OCI-LY1 (cell line): ENCODE measurements around the gene FAM76B.

Source experiments
- H2AFZ ChIP-seq: fragments of 200-600 bp; sonication (generic), shearing (Covaris generic); 2 replicates; pipeline ENCODE4 v1.6.0; 2014; ENCODE audit warnings: antibody characterized with exemption, mild to moderate bottlenecking, low read length
- H3F3A ChIP-seq: fragments of 200-600 bp; sonication (generic), shearing (Covaris generic); 2 replicates; pipeline ENCODE4 v1.6.0; 2014; ENCODE audit warnings: mild to moderate bottlenecking, antibody characterized with exemption, low read length, moderate library complexity; ENCODE audit not compliant: insufficient read depth
- H3K27ac ChIP-seq: fragments of 200-600 bp; sonication (generic); 2 replicates; pipeline ENCODE4 v1.5.1; 2014; ENCODE audit warnings: low read length, mixed run types, mild to moderate bottlenecking, low read depth; ENCODE audit not compliant: poor library complexity, severe bottlenecking
- H3K27me3 ChIP-seq: fragments of 200-600 bp; sonication (generic); 2 replicates; pipeline ENCODE4 v1.6.0; 2014; ENCODE audit warnings: antibody characterized with exemption, mild to moderate bottlenecking, low read length, moderate library complexity; ENCODE audit not compliant: insufficient read depth
- H3K36me3 ChIP-seq: fragments of 200-600 bp; sonication (generic); 2 replicates; pipeline ENCODE4 v1.6.1; 2014; ENCODE audit warnings: mild to moderate bottlenecking, antibody characterized with exemption, low read length, moderate library complexity, mixed read lengths; ENCODE audit not compliant: insufficient read depth
- H3K4me1 ChIP-seq: fragments of 200-600 bp; sonication (generic); 2 replicates; pipeline ENCODE4 v1.5.1; 2014; ENCODE audit warnings: mild to moderate bottlenecking, low read length, moderate library complexity; ENCODE audit not compliant: insufficient read depth, severe bottlenecking
- H3K4me2 ChIP-seq: fragments of 200-600 bp; sonication (generic), shearing (Covaris generic); 2 replicates; pipeline ENCODE4 v1.6.1; 2014; ENCODE audit warnings: low read length
- H3K4me3 ChIP-seq: fragments of 200-600 bp; sonication (generic); 2 replicates; pipeline ENCODE4 v1.5.1; 2014; ENCODE audit warnings: low read length, low read depth, mild to moderate bottlenecking, mixed read lengths; ENCODE audit not compliant: poor library complexity, severe bottlenecking
- H3K79me2 ChIP-seq: fragments of 200-600 bp; shearing (Covaris generic); 2 replicates; pipeline ENCODE4 v1.6.1; 2016; ENCODE audit warnings: mixed run types, low read length, mixed read lengths; ENCODE audit not compliant: insufficient read depth
- H3K9ac ChIP-seq: fragments of 200-600 bp; sonication (generic), shearing (Covaris generic); 2 replicates; pipeline ENCODE4 v1.6.1; 2014; ENCODE audit warnings: mild to moderate bottlenecking, low read length, mixed read lengths
- H3K9me2 ChIP-seq: fragments of 200-600 bp; sonication (generic), shearing (Covaris generic); 2 replicates; pipeline ENCODE4 v1.6.1; 2014; ENCODE audit warnings: low read depth, mild to moderate bottlenecking, low read length, mixed read lengths
- H3K9me3 ChIP-seq: fragments of 200-600 bp; shearing (Covaris generic); 2 replicates; pipeline ENCODE4 v1.6.1; 2014; ENCODE audit warnings: low read length, mixed read lengths
- H4K20me1 ChIP-seq: fragments of 200-600 bp; sonication (generic), shearing (Covaris generic); 2 replicates; pipeline ENCODE4 v1.6.0; 2016; ENCODE audit warnings: mild to moderate bottlenecking, low read length; ENCODE audit not compliant: insufficient read depth
- CTCF ChIP-seq: fragments of 200-600 bp; sonication (generic), shearing (Covaris generic); IDR thresholded peaks from 2 replicates; pipeline ENCODE4 v1.5.1; 2017; ENCODE audit warnings: mild to moderate bottlenecking, antibody characterized with exemption, low read length, moderate library complexity, mixed read lengths
- EZH2 ChIP-seq: fragments of 200-600 bp; sonication (generic), shearing (Covaris generic); IDR thresholded peaks from 2 replicates; pipeline ENCODE4 v1.8.0; 2017; ENCODE audit warnings: borderline replicate concordance, mixed run types, mild to moderate bottlenecking, antibody characterized with exemption, low read length, moderate library complexity, mixed read lengths

The FAM76B gene

DNA sequence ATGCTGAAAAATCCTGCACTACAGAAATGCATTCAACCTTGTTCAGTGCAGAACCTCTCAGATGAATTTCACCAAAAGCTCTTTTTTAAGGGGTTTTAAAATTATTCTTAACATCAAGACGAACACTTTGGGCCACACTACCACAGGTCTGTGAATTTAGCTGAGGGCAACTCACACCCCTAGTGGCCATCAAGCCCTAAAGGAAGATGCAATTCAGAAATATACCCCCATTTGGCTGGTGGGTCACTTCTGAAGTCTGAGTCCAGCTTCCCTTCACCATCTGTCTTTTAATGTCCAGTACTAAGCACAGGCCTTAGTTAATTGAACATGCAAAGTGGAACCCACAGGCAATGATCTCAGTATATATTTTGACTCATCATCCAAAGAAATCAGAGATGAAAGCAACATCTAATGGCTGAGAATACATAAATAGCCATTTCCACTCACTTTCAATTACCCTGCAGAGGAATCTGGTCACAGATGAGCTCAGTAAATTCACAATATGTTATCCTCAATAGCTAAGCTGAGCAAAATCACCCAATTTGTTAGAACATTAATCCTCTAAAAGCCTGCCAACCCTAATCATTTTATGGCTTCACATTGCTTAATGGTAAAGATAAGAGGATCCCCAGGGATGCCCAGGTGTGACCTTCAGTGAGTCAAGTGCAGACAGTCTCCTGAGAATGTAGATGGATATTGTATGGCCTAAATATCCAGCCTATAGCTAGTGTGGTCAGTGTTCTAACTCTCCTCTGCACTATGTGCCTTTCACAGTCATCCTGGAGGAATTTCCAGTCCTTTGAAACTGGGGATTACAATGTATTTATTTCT lies 50.3 kb downstream of the FAM76B start:
- Histone ChIP-seq H3K27ac (no peak overlapping the region), H3K36me3 (no peaks in the 10 kb centered on the region), H3K9ac (no peak overlapping the region), H3F3A (no peaks in the 10 kb centered on the region), H3K79me2 (no peaks in the 10 kb centered on the region), H3K4me3 (no peak overlapping the region), H4K20me1 (no peaks in the 10 kb centered on the region), H3K27me3 (no peaks in the 10 kb centered on the region), H3K9me2 (no peaks in the 10 kb centered on the region), H3K4me2 (no peak overlapping the region), H3K4me1 (no peaks in the 10 kb centered on the region), H2AFZ (no peak overlapping the region), H3K9me3 (no peaks in the 10 kb centered on the region)
- TF ChIP-seq EZH2: no peak
- TF ChIP-seq CTCF: peak; percentile 13; the same call in 1 of the 2 replicates

- H3K9ac ChIP-seq: no peak overlapping the region
- no peaks in the 10 kb centered on the region for H3K9me2 ChIP-seq
- no peaks in the 10 kb centered on the region for H3F3A ChIP-seq
- H3K4me2 ChIP-seq: no peak overlapping the region
- no peak overlapping the region for H3K27ac ChIP-seq
- TF ChIP-seq EZH2 (no peak), CTCF (no peak)
- no peaks in the 10 kb centered on the region for H3K4me1 ChIP-seq
- no peaks in the 10 kb centered on the region for H3K9me3 ChIP-seq
- no peak overlapping the region for H2AFZ ChIP-seq
- no peaks in the 10 kb centered on the region for H4K20me1 ChIP-seq
- H3K79me2 ChIP-seq: no peaks in the 10 kb centered on the region
- no peaks in the 10 kb centered on the region for H3K36me3 ChIP-seq
- no peak overlapping the region for H3K4me3 ChIP-seq
- no peaks in the 10 kb centered on the region for H3K27me3 ChIP-seq
Observed at GRCh38 chr11:95736809-95737208, 52.8 kb downstream of the FAM76B start.

DNA sequence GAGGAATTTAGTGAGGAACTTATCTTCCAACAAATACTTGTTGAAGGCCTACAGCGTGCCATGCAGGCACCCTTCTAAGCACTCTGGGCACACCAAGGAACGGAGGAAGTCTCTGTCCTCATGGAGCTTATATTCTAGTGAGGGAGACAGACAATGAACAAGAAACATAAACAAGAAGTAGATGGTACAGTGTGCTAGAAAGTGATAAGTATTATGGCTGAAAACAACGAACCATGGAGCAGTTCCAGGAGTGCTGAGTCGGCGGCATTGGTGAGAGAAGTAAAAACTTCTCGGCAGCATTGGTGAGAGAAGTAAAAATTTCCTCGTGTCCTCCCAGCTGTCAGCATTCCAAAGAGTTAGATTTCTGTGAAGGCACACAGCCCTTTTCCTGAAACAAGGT lies 53.2 kb downstream of the FAM76B start:
- no peaks in the 10 kb centered on the region for H3K9me3 ChIP-seq

More for the DNA sequence above, 53.2 kb downstream of the FAM76B start:
- H3K36me3 ChIP-seq: no peaks in the 10 kb centered on the region
- no peaks in the 10 kb centered on the region for H3K9me2 ChIP-seq
- no peaks in the 10 kb centered on the region for H3K27me3 ChIP-seq
- TF ChIP-seq CTCF (no peak), EZH2 (no peak)
- H3K4me1 ChIP-seq: no peaks in the 10 kb centered on the region
- no peaks in the 10 kb centered on the region for H3K79me2 ChIP-seq
- no peaks in the 10 kb centered on the region for H4K20me1 ChIP-seq
- H3K4me2 ChIP-seq: no peak overlapping the region
- no peaks in the 10 kb centered on the region for H3F3A ChIP-seq
- no peak overlapping the region for H3K4me3 ChIP-seq
- H2AFZ ChIP-seq: no peak overlapping the region
- no peak overlapping the region for H3K27ac ChIP-seq
- no peak overlapping the region for H3K9ac ChIP-seq
